NCI-H2107 (cell line): ENCODE measurements around the gene PPIF.
"Not testable (repeated sequence)": the region's sequence is repeated elsewhere in the genome, so short reads cannot be mapped to it uniquely, and the experiment has no call there.

Source experiments
- DNase-seq: peaks from one replicate; lab custom pipeline; 2025; lab: John Stamatoyannopoulos, UW

The PPIF gene

DNA sequence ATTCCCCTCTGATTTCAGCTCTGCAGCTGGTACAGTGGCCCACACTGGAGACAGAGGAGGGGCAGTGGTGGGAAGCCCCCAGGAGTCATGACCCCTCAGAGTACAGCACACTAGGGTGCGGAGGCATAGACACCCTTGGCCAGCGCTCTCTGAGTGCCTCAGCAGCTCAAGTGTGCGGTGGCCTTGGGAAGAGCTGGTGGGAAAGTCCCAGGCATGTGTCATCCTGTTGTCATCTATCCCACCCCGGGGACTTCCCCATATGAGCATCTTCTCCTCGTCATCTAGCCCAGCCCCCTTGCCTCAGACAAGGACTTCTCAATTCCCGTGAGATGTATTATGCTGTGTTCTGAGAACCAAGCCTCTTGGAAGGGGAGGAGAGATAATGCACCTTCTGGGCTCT is 15.6 kb upstream of the PPIF start:
- DNase-seq: no peak

DNA sequence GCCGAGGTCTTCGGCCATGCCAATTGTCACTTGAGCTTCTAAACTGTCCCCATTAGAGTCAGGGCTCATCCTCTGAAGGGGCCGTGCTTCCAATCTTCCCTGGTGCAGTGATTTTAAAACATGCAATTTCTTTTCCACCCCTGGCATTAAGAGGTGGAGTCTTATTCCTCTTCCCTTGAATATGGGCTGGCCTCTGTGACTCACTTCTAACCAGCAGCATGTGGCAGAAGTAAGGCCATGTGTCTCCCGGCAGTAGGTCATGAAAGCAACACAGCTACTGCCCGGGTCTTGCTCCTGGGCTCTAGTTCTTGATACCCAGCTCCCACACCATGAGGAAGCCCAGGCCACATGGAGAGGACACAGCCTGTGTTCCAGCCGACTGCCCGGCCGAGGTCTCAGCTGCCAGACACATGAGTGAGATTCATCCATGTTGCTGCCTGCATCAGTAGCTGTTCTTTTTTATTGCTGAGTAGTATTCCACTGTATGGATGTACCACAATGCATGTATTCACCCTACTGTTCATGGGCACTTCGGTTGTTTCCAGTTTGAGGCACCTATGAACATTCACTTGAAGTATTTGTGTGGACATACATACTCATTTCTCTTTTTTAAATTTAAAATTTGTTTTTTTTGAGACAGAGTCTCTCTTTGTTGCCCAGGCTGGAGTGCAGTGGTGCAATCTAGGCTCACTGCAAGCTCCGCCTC is 14.5 kb upstream of the PPIF start:
- DNase-seq: not testable (repeated sequence)

DNA sequence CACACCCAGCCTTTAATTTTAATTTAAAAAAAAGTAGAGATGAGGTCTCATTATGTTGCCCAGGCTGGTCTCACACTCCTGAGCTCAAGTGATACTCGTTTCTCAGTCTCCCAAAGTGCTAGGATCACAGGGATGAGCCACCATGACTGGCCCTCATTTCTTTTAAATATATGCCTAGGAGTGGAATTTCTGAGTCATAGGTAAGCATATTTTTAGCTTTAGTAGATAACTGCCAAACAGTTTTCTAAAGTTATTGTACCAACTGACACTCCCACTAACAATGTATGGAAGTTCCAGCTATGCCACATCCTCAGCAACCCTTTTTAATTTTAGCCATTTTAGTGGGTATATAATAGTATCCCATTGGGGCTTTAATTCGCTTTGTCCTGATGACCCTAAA is 13.8 kb upstream of the PPIF start:
- DNase-seq: no peak

DNA sequence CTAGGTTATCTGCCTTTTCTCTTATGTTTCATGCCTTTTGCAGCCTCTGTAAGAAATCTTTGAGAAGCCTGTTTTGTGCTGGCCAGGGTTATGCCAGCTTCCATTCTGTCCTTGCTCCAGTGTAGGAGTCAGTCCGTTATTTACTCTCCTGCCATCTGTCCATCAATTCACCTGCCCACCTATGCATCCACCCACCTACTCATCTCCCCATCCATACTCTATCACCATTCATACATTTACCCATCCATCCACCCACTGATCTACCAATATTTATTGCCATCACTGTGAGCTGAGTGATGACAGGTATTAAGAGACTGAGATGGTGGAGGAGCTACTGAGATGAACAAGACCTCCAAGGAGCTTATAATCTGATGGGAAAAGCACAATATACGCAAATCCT is 12.7 kb upstream of the PPIF start:
- DNase-seq: no peak

DNA sequence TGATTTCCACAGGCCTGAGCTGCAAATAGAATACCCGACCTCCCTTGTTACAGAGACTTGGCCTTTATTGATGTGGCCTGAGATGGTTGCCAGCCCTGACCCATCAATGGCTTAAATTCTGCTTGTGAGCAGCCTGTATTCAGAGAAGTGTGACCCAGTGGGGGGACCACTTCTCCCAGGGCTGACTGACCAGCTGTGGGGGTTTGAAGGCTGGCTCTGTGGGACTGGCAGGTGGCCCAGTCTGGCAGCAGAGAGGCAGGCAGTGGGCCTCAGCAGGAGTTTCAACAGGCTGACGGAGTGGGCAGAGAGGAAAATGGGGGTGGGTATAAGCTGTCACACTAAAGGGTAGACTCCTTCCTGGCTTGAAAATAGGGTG is 12.2 kb upstream of the PPIF start:
- no peak for DNase-seq

DNA sequence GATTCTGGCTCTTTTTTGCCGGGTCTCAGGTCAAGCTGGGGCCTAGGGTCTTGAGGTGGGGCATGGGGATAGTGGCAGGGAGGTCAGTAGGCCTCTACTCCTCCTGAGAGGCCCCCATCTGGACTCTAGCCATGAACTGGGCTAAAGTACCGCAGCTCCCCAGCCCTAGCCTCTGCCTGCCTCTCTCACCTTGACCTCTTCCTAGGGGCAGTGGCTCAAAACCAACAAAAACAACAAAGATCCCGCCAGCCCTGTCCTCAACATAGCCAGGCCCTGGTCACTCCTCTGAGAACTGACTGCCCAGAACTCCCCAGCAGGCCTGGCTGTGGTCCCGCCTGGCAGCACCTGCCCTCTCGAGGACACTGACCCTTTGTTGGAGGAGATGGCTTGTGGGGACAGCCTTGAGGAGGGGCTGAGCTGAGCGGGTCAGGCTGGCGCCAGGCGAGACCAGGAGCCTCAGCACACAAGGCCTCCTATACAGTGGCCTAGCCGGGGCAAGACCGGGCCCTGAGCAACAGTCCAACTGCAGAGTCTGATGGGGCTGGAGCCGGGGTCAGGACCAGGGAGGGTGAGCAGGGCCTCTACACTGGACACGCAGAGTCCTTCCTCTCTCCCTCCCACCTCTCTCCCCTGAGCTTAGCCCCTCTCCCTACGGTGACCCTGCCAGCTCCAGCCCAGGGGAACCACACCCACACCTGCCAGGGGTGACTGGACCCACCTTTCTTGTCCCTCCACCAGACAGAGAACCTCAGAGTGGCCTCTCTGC is 11.6 kb upstream of the PPIF start:
- DNase-seq: no peak

DNA sequence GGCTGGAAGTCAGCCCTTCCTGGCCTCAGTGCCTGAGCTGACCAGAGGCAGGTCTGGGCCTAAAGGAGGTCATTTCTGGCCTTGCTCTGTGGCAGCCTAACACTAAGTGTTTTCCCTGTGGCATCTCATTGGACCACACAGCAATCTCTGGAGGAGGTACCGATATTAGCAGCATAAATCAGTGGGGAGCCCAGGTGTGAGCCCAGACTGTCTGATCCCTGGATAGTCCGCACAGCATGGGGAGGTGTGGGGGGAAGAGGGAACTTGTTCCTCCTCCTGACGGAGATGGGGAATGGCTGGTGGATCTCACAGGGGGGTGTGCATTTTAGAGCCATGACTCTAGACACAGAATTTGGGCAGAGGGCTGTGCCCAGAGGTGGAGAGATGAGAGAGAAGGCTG is 11.0 kb upstream of the PPIF start:
- DNase-seq: no peak

DNA sequence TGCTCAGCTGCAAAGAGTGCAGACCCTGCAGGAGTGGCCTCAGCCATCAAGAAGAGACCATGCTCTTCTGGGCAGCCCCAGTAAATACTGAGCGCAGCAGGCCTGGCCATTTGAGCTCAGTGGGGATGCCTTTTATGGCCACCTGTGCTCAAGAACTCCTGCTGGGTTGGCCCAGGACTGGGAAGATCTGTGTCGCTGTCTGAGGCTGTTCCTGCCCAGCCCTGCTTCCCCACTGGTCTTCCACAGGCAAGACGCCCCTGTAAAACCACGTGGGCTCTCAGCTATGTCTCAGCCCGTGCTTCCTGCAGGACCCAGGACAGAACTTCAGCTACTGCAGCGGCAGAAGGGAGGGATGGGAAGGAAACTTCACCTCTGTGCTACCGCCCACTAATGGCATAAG is 10.5 kb upstream of the PPIF start:
- no peak for DNase-seq

DNA sequence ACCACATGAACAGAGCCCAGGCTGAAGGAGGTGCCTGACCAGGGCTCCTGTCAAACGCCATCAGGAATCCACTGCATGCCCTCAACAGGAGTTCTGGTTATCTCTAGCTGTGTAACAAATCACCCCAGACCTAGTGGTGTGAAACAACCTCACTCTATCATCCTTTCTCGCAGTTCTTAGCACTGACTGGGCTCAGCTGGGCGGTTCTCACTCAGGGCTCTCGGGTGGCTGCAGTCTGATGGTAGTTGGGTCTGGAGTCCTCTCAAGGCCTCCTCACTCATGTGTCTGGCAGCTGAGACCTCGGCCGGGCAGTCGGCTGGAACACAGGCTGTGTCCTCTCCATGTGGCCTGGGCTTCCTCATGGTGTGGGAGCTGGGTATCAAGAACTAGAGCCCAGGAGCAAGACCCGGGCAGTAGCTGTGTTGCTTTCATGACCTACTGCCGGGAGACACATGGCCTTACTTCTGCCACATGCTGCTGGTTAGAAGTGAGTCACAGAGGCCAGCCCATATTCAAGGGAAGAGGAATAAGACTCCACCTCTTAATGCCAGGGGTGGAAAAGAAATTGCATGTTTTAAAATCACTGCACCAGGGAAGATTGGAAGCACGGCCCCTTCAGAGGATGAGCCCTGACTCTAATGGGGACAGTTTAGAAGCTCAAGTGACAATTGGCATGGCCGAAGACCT is 9.3 kb upstream of the PPIF start:
- not testable (repeated sequence) for DNase-seq

DNA sequence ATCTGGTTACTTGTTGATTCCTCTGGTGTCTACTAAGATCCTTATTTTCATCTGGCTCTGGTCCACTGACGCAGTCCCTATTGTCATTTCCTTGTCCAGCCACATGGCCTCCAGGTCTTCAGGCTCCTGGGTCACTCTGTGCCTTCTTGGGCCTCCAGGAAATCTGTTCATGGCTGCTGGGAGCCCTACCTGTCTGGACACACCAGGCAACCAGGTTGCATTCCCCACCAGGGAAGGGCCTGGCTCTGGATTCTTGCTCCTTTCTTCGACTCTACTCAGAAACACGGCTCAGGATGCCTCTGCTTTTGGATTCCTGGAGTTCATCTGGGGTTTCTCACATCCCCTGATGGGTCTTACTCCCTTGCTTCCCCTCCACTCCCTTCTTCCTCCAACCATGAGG is 8.0 kb upstream of the PPIF start:
- DNase-seq: no peak

DNA sequence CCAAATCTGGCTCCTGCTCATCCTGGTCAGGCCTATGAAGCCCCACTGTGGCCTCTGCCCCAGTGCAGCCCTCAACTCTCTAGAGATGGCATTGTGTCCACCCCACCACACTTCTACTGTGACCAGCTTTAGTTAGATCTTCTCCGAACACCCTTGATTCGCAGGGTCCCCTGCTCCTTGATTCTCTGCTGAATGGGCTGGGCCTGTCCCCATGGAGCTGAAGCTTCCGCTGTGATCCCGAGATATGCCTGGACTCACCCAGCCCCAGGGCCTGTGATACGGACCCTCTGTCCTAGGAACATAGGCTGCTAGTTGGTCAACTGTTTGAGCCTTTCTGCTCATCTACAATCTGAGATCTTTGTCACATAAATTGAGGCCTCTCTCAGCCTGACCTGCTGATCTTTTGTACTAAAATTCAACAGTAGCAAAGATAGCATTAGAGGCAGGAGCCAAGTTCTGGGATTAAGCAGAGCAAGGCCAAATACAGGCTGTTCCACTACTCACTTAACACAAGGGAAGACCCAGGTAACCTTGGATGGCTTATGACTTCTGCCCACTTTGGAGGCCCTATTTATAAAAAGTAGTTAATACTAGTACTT is 6.5 kb upstream of the PPIF start:
- DNase-seq: no peak

DNA sequence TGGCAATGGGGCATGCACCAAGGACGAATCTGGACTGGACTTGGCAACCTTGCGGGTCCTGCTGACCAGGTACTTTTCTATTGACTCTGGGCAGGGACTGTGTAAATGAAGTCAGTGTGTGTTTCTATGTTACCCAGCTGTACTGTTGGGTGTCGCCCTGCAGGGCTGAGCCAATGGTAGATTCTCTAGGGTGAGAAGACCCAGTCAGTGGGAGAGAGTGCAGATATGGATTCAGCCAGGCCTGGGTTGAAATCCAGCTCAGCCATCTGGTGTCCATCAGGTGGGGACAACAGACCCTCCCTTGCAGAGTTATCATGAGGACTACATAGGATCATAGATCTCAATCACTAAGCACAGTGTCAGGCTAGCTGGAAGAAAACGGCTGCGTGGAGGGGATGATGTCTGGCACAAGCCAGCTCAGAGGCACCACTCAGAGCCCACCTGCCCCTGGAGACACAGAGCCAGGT is 4.9 kb upstream of the PPIF start:
- no peak for DNase-seq

DNA sequence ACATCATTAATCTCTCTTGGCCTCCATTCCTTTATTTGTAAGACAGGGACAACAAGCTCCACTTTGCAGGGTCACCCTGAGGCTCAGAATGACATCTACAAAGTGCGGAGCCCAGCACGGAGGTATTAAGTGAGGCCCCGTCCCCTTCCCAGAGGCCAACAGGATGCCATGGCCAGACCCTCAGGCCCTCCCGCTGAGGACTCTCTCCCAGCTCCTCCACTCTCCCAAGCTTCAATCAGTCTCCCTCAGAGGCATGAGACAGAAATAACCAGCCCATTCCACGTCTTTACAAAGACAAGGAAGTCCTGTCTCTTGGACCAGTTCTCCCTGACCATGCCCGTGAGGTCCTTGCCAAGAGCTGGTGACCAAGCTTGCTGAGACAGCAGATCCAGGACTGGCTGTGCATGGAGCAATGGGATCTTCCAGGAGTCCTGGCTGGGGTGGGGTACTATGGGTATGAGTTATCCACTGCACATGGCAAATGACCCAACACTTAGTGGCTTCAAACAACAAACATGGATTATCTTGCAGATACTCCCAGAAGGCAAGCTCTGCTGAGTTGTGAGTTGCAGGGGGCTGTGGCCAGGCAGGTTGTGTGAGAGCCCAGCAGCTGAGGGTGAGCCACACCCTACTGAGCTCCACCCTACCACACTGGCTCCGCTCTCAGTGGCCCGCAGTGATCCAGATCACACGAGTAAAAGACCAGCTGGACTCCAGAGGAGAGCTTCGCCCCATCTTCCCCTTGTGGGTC is 4.3 kb upstream of the PPIF start:
- no peak for DNase-seq

DNA sequence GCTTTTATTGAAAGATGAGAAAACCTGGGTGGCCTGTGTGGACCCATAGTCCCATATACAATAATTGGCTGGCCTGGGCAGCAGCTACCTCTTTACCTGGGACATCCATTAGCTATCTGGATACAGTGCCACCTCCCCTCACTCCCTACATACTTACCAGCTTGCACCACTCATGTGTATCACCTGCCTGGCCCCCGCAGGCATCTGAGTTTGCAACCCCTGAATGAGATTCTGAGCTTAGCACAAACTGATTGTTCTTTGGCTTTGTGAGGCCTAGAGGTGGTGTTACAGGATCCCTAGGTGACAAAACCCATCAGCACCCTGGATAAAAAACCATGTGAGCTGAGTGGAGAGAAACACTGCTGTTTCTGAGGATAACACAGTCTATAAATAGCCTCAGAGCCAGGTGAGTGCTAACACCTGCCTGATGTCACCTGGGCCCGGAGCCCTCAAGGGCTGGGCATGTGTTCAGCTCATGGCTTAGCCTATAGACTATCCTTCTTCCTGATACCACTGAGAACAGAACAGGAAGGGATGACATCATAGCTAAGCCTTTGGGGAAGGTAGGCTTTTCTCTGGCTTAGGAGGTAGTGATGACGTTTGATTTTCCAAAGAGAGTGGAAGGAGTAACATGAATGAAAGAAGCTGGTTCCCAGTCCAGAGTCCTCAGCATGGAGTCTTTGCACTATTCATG is 2.6 kb upstream of the PPIF start:
- peak; percentile 70 for DNase-seq

DNA sequence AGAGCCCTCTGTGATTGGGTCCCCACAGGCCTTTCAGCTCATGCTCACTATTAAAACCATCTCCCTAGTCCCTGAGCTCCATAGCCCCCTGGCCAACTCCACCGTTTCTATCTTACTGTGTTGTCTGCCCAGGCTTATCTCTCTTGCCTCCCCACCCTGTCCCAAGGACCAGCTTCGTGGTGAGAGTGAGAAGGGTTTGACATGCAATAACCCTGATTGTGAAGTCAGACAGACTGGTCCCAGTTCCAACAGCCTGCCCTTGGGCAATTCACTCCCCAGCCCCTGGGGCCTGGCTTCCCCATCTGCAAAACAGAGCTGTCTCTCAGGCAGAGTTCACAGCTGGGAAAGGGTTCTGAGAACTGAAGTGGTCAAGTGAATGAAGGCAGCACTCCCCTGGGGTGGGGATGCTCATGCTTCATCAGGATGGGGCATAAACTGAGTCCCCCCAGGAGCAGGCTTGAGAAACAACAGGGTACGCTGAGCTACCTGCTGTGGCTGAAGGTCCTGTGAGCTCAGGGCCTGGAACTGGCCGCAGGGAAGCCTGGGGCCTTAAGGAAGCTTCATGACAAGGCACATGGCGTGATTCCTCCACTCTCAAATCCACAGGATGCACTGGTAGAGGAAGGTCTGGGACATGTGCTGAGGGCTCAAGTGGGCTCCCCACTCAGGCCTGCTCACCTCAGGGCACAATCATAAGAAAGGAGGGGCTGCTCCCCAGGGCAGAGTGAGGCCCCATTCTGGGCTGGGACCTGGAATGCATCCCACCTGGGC is 1.8 kb upstream of the PPIF start:
- DNase-seq: no peak

DNA sequence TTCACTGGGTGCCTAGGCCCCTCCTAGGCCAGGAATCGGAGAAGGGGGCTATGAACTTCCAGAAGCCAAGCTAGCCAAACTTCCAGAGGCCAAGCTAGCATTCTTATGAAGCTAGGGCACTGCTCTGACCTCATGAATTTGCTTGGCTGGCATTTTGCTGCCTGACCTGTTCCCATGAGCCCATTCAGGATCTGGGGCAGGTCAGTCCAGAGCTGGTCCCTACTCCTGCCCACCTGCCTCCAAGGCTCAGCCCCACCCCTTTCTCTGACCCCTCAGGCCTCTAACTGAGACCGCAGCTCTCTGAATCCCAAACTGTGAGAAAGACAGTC is 1.3 kb upstream of the PPIF start:
- no peak for DNase-seq

DNA sequence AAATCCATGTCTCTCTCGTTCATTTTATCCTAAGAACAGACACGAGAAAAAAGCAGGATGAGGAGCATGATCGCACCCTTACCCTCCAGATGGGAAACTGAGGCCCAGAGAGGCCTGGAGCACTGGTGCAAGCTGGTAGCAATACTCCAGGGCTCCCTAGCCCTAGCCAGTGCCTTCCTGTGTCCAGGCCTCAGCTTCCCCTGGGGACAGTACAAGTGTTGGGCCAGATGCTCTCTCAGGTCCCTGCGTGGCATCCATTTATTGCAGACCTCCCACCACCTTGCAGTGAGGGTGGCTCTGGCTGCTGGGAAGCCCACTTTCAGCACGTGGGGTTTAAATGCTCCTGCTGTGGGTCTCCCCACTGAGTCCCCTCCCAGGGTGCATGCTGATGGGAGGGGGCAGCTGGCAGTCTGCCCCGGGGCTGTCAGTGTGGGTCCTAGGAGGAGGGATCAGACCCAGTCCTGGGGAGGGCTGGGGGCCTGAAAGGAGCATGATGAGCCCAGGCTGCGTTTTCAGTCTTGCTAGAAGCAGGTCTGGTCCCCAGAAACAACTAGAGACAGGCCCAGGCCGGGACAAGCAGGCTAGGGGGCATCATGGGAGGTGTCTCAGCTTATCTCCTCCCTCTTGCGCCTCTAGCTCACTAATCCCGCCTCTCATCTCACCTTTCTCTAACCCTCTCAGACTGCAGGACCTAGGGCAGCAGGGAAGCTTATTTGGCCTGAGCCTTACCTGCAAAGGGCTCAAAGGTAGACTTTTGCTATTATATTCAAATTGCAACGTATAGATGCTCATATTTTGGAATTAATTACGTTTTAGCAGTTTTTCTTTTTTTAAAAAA is 662 bp upstream of the PPIF start:
- no peak for DNase-seq

DNA sequence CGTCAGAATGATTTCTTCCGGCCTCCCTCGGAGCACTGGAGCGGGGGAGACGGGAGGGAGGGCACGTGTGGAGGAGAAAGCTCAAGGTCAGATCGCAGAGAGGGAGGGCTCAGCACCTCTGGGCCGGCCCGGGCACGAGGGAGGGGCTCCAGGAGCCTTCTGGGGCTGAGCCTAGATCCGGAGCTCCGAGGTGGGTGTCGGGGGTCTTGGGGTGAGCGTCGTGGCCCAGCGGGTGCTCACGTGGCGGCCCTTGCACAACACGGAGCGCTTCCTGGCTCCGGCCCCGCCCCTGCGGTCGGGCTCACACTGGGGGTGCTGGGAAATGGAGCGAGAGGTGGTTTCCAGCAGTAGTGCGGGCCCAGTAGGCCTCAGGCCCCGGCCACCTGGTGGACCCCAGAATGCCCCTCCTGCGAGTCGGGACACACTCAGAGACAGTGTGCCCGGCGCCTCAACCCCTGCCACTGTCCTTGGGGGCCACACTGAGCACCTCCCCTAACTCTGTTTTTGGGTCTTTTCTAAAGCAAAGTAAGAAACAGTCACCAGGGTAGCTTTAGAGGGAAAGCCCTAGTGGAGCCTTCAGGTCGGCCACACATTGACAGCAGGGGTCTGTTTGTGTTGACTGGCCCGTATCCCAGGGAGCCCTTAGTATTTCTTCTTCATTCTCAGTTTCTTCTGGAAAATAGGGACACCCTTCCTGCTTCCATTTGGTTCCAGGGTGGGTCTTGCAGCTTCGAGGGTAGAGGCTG is 798 bp downstream of the PPIF start:
- DNase-seq: no peak

DNA sequence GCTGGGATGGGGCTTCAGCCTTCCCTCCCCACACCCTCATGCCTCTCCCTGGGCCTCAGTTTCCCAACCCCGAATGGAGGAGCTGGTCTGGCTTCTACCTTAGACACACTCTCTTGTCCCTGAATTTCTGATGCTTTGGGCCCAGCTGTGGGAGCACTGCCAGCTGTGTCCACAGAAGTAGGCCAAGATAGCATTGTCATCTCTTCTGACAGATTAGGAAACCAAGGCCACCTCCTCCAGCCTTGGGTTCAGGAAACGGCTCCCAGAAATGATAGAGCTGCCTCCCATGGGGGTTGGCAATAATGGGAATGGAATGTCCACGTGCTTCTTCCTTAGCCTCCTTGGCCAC is 1.3 kb downstream of the PPIF start:
- no peak for DNase-seq
